IMR-90 (cell line): ENCODE data around the gene ILF2. TPM values are rescaled to one million over a fixed set of nuclear protein-coding genes. Genes with fewer than 3 reads are reported as not detected.

Source experiments
- ATAC-seq: fragments of 200-7000 bp; cut with Tn5 transposase; 2 replicates; pipeline ENCODE4 v1.9.1; 2020; ENCODE audit warnings: low read depth, mild to moderate bottlenecking, moderate library complexity
- BruUV-seq: library from RNA; stranded (reverse); fragments of 400-500 nt; replicated peaks from 2 replicates; lab custom pipeline; 2021; lab: Mats Ljungman, UMichigan
- CTCF ChIA-PET: fragments of 300-600 bp; formaldehyde crosslinking; extraction: SDS; loops from one replicate; lab custom pipeline; 2021; ENCODE audit warnings: antibody characterized with exemption; lab: Yijun Ruan, JAX
- POLR2A ChIA-PET: fragments of 300-600 bp; sonication (Branson Sonifier 250); formaldehyde crosslinking; loops from one replicate; lab custom pipeline; 2022; ENCODE audit warnings: antibody characterized with exemption; ENCODE audit not compliant: unreplicated experiment; lab: Charles Lee
- DNase-seq: peaks from one replicate; pipeline ENCODE4 v3.0.0; 2013
- H2AFZ ChIP-seq: replicated peaks from 2 replicates; pipeline ENCODE3; 2013; ENCODE audit warnings: low read length, mild to moderate bottlenecking; ENCODE audit not compliant: poor library complexity
- H2AK5ac ChIP-seq: 2 replicates; pipeline ENCODE4 v1.6.1; 2013; ENCODE audit warnings: low read depth, low read length, inconsistent platforms
- H2AK9ac ChIP-seq: replicated peaks from 2 replicates; pipeline ENCODE3; 2013; ENCODE audit warnings: mild to moderate bottlenecking, low read depth, low read length, moderate library complexity; ENCODE audit not compliant: poor library complexity
- H2BK120ac ChIP-seq: 2 replicates; pipeline ENCODE4 v1.6.1; 2013; ENCODE audit warnings: low read depth, low read length, inconsistent platforms
- H2BK15ac ChIP-seq: 3 replicates; pipeline ENCODE4 v1.6.1; 2013; ENCODE audit warnings: low read depth, low read length, inconsistent platforms
- H2BK20ac ChIP-seq: 2 replicates; pipeline ENCODE4 v1.6.1; 2013; ENCODE audit warnings: low read depth, mild to moderate bottlenecking, inconsistent platforms, low read length, moderate library complexity
- H2BK5ac ChIP-seq: 2 replicates; pipeline ENCODE4 v1.6.1; 2013; ENCODE audit warnings: mild to moderate bottlenecking, low read depth, low read length, inconsistent platforms; ENCODE audit not compliant: poor library complexity, severe bottlenecking
- H3K14ac ChIP-seq: replicated peaks from 2 replicates; pipeline ENCODE4 v1.6.1; 2013; ENCODE audit warnings: low read depth, low read length, inconsistent platforms
- H3K18ac ChIP-seq: 2 replicates; pipeline ENCODE4 v1.6.1; 2013; ENCODE audit warnings: low read depth, low read length, control low read depth
- H3K23ac ChIP-seq: 2 replicates; pipeline ENCODE4 v1.6.1; 2013; ENCODE audit warnings: low read depth, low read length, inconsistent platforms
- H3K27ac ChIP-seq: 2 replicates; pipeline ENCODE4 v1.5.1; 2013; ENCODE audit warnings: mild to moderate bottlenecking, control low read depth, low read length; ENCODE audit not compliant: insufficient read depth
- H3K27me3 ChIP-seq: 2 replicates; pipeline ENCODE4 v1.6.1; 2013; ENCODE audit warnings: low read length; ENCODE audit not compliant: control insufficient read depth, insufficient read depth
- H3K36me3 ChIP-seq: 2 replicates; pipeline ENCODE4 v1.6.1; 2013; ENCODE audit warnings: low read length, mixed read lengths; ENCODE audit not compliant: control insufficient read depth, insufficient read depth
- H3K4ac ChIP-seq: 2 replicates; pipeline ENCODE4 v1.6.1; 2013; ENCODE audit warnings: low read depth, low read length, inconsistent platforms
- H3K4me1 ChIP-seq: 2 replicates; pipeline ENCODE4 v1.6.1; 2013; ENCODE audit warnings: low read length, mixed read lengths; ENCODE audit not compliant: control insufficient read depth, insufficient read depth
- H3K4me2 ChIP-seq: 2 replicates; pipeline ENCODE4 v1.6.1; 2013; ENCODE audit warnings: low read depth, mild to moderate bottlenecking, control low read depth, low read length, moderate library complexity
- H3K4me3 ChIP-seq: 2 replicates; pipeline ENCODE4 v1.5.1; 2013; ENCODE audit warnings: low read depth, mild to moderate bottlenecking, control low read depth, low read length, moderate library complexity; ENCODE audit not compliant: insufficient read depth
- H3K56ac ChIP-seq: 2 replicates; pipeline ENCODE4 v1.6.1; 2013; ENCODE audit warnings: low read length, inconsistent platforms; ENCODE audit not compliant: insufficient read depth; ENCODE audit errors: extremely low read depth
- H3K79me1 ChIP-seq, 2 experiments: 2 replicates each; pipeline ENCODE4 v1.6.1; 2013; ENCODE audit warnings: low read length in 2 of 2, inconsistent platforms in 1 of 2, low read depth in 1 of 2
- H3K9ac ChIP-seq: 2 replicates; pipeline ENCODE4 v1.6.1; 2013; ENCODE audit warnings: low read depth, low read length, control low read depth
- H3K9me1 ChIP-seq: 2 replicates; pipeline ENCODE4 v1.6.1; 2013; ENCODE audit warnings: low read length, inconsistent platforms; ENCODE audit not compliant: insufficient read depth
- H3K9me3 ChIP-seq: 2 replicates; pipeline ENCODE4 v1.6.1; 2013; ENCODE audit warnings: low read length; ENCODE audit not compliant: control insufficient read depth, insufficient read depth
- H4K20me1 ChIP-seq: 2 replicates; pipeline ENCODE4 v1.6.1; 2013; ENCODE audit warnings: low read length, inconsistent platforms; ENCODE audit not compliant: insufficient read depth
- H4K5ac ChIP-seq: 2 replicates; pipeline ENCODE4 v1.6.1; 2013; ENCODE audit warnings: mild to moderate bottlenecking, low read depth, low read length, control low read depth
- H4K8ac ChIP-seq, 2 experiments: 2 replicates each; pipeline ENCODE4 v1.6.1; 2013; ENCODE audit warnings: low read depth in 2 of 2, low read length in 2 of 2, control low read depth in 1 of 2, inconsistent platforms in 1 of 2
- H4K91ac ChIP-seq: 2 replicates; pipeline ENCODE4 v1.6.1; 2013; ENCODE audit warnings: low read depth, low read length, inconsistent platforms; ENCODE audit not compliant: insufficient read depth
- BHLHE40 ChIP-seq: fragments of 150-350 bp; IDR thresholded peaks from 2 replicates; pipeline ENCODE4 v1.6.1; 2016; ENCODE audit warnings: mild to moderate bottlenecking, low read depth, low read length
- CHD1 ChIP-seq: IDR thresholded peaks from 2 replicates; pipeline ENCODE4 v1.6.1; 2012; ENCODE audit warnings: low read depth, low read length, improper control_type of control experiment
- CTCF ChIP-seq: conservative IDR thresholded peaks from 2 replicates; pipeline ENCODE4 v1.5.1; 2012; ENCODE audit warnings: mild to moderate bottlenecking, low read depth, low read length, improper control_type of control experiment
- FOS ChIP-seq: fragments of 150-350 bp; IDR thresholded peaks from 2 replicates; pipeline ENCODE4 v1.6.1; 2016; ENCODE audit warnings: low read depth, low read length
- MAFK ChIP-seq: IDR thresholded peaks from 2 replicates; pipeline ENCODE4 v1.6.1; 2012; ENCODE audit warnings: low read depth, low read length, improper control_type of control experiment
- MAZ ChIP-seq: IDR thresholded peaks from 2 replicates; pipeline ENCODE4 v1.6.1; 2012; ENCODE audit warnings: low read depth, mild to moderate bottlenecking, low read length, improper control_type of control experiment, moderate library complexity, borderline replicate concordance
- POLR2A ChIP-seq: IDR thresholded peaks from 2 replicates; pipeline ENCODE4 v1.6.1; 2012; ENCODE audit warnings: mild to moderate bottlenecking, low read depth, low read length
- RCOR1 ChIP-seq: IDR thresholded peaks from 2 replicates; pipeline ENCODE4 v1.6.1; 2012; ENCODE audit warnings: mild to moderate bottlenecking, low read length, improper control_type of control experiment; ENCODE audit not compliant: insufficient replicate concordance
- RFX5 ChIP-seq: IDR thresholded peaks from 2 replicates; pipeline ENCODE4 v1.8.0; 2012; ENCODE audit warnings: low read depth, mild to moderate bottlenecking, low read length, moderate library complexity
- SMC3 ChIP-seq: fragments of 150-350 bp; IDR thresholded peaks from 2 replicates; pipeline ENCODE4 v1.6.1; 2016; ENCODE audit warnings: low read depth, mild to moderate bottlenecking, antibody characterized with exemption, low read length, moderate library complexity
- WGBS, 2 experiments: methylation state at CpG; one replicate each; pipeline versions ENCODE4 v1.1.5 to v1.1.7; 2013; ENCODE audit warnings: missing lambda C conversion rate in 2 of 2; ENCODE audit not compliant: insufficient read length in 1 of 2; ENCODE audit errors: extremely low coverage in 2 of 2; 5-methylcytosine and 5-hydroxymethylcytosine counted together
- dilution Hi-C: fragments of 300-500 bp; cut with HindIII; formaldehyde crosslinking; loops from one replicate; pipeline ENCODE4 v1.14.3; 2018; ENCODE audit warnings: low sequenced_read_pairs; ENCODE audit not compliant: unreplicated experiment
- in situ Hi-C: fragments of 300-500 bp; cut with MboI; formaldehyde crosslinking; loops from 3 replicates; pipeline ENCODE4 v1.14.3; 2019; ENCODE audit warnings: low sequenced_read_pairs, inconsistent platforms, mixed read lengths
- intact Hi-C: fragments of 100-400 bp; cut with micrococcal nuclease; formaldehyde crosslinking; loops from 2 replicates; pipeline ENCODE4 v1.10.0; 2022
- polyA plus RNA-seq, 3 experiments: library from polyadenylated mRNA; depleted of rRNA; stranded (reverse); fragments of >200 nt; gene quantifications; 2 replicates each; pipeline ENCODE4 v1.2.3, GENCODE V29; 2012; ENCODE audit warnings: low replicate concordance in 1 of 3
- total RNA-seq: library from RNA; depleted of rRNA; stranded (reverse); fragments of >200 nt; gene quantifications from 2 replicates; pipeline ENCODE4 v1.2.3, GENCODE V29; 2012

ILF2 gene
- total and polyA plus RNA-seq, 2 of the 4 experiments (the other 2 are of a cell fraction) = 273 to 504 TPM

GRCh38 chr1:153667439-153667838 lies 3.4 kb downstream of the ILF2 start:
- no peak overlapping the region for H3K4me3 ChIP-seq
- no peak overlapping the region for H4K91ac ChIP-seq
- no peaks in the 10 kb centered on the region for H3K27me3 ChIP-seq
- no peak overlapping the region for H2AFZ ChIP-seq
- no peak overlapping the region for H3K4ac ChIP-seq
- peaks cover 3% of the 10 kb centered on the region for H3K4me1 ChIP-seq
- H2BK120ac ChIP-seq = no peak overlapping the region
- DNase-seq (no peak), ATAC-seq (no peak)
- CTCF ChIA-PET = no interaction called here
- dilution Hi-C loops (no loop called here), in situ Hi-C loops (no loop called here), intact Hi-C loops (no loop called here)
- TF ChIP-seq RFX5 = no peak
- no peak for TF ChIP-seq MAZ
- no peak for TF ChIP-seq SMC3
- no peak for TF ChIP-seq CHD1
- TF ChIP-seq CTCF = no peak
- TF ChIP-seq RCOR1 = no peak
- TF ChIP-seq FOS = no peak
- no peak for TF ChIP-seq MAFK
- TF ChIP-seq BHLHE40 = no peak
- TF ChIP-seq POLR2A = no peak
- no peak overlapping the region for H4K5ac ChIP-seq
- peaks cover 11% of the 10 kb centered on the region; the same call in 1 of the 2 replicates for H4K20me1 ChIP-seq
- no peak overlapping the region for H3K4me2 ChIP-seq
- peaks cover 54% of the 10 kb centered on the region for H3K36me3 ChIP-seq
- H2AK9ac ChIP-seq = no peak overlapping the region
- POLR2A ChIA-PET = no interaction called here
- no peak overlapping the region for H3K18ac ChIP-seq
- H2BK20ac ChIP-seq = no peak overlapping the region
- no peak overlapping the region for H3K27ac ChIP-seq
- no peaks in the 10 kb centered on the region for H3K9me1 ChIP-seq
- BruUV-seq = no TSS peak
- H3K56ac ChIP-seq = no peak overlapping the region
- H2BK5ac ChIP-seq = no peak overlapping the region
- no peaks in the 10 kb centered on the region for H3K9me3 ChIP-seq
- H3K23ac ChIP-seq = no peak overlapping the region
- no peak overlapping the region for H2AK5ac ChIP-seq
- H3K79me1 ChIP-seq = peaks cover 20 to 34% of the 10 kb centered on the region in 2 experiments; a peak in 2 of 4 replicates
- H4K8ac ChIP-seq = no peak overlapping the region
- H3K9ac ChIP-seq = no peak overlapping the region
- no peak overlapping the region for H2BK15ac ChIP-seq
- WGBS, 2 experiments = no CpG with 5 or more reads among the region's 4 CpGs
- H3K14ac ChIP-seq = no peak overlapping the region
